SIG-M5 (cell line): ENCODE measurements around the gene AMOTL2.

Experiments used
- DNase-seq: peaks from one replicate; lab custom pipeline; 2025; lab: John Stamatoyannopoulos, UW

The AMOTL2 gene

GRCh38 chr3:134378818-134379217, 4.6 kb upstream of the AMOTL2 start:
- no peak for DNase-seq

DNA sequence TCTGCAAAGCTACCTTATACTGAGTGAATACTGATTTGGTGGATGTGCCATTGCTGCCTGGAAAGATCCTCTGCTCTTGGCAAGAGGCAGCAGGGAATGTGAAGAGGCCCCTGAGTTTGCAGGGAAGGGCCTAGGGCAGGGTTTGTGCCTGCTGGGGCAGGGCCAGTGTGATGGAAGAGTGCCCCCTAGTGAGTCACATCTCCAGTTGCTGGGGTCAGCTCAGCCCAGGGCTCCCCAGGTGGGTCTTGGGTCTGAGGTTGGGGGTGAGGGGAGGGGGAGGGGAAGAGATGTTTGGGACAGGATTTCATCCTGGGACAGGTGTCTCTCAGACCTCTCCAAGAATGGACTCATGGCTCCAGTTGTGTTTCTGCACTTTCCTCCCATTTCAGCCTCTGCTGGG, 4.1 kb upstream of the AMOTL2 start:
- DNase-seq = no peak

GRCh38 chr3:134377896-134378295, 3.6 kb upstream of the AMOTL2 start:
- no peak for DNase-seq

- DNase-seq = no peak
Measured at GRCh38 chr3:134376786-134377426, 2.7 kb upstream of the AMOTL2 start.

GRCh38 chr3:134376385-134376765, 2.1 kb upstream of the AMOTL2 start:
- no peak for DNase-seq

DNA sequence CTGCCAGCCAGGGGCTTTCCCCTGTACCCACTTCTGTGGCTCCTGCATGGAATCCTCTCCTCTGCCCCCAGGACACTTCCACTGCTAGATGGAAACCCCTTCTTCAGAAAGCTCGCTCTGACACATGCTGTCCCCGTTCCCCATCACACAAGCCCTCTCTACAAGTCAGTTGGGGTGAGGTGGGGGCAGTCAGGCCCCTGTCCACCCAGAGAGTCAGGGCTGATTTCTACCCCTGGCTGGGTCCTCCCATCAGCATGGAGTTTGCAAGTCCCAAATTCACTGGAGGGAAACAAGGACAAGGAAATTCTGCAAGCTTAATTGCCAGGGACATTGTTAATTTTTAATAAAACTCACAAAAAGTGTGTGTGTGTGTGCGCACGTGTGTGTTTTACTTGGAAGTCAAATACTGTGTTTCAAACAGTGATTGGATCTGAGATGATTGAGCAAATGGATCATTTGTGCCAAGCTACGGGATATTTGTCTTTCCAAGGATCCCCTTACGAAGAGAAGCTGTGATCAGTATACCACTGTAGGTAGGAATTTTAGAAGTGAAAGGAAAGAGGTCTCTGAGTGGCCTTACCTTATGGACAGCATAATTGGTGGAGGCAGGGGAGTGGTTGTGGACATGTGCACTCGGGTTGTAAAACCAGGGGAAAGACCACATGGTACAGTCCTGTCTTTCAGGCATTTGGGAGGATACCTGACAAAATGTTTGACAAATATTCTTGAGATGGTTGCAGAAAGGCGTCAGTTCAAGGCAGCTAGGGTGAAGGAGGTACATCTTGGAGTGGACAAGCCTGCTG, 1.5 kb upstream of the AMOTL2 start:
- DNase-seq = no peak

DNA sequence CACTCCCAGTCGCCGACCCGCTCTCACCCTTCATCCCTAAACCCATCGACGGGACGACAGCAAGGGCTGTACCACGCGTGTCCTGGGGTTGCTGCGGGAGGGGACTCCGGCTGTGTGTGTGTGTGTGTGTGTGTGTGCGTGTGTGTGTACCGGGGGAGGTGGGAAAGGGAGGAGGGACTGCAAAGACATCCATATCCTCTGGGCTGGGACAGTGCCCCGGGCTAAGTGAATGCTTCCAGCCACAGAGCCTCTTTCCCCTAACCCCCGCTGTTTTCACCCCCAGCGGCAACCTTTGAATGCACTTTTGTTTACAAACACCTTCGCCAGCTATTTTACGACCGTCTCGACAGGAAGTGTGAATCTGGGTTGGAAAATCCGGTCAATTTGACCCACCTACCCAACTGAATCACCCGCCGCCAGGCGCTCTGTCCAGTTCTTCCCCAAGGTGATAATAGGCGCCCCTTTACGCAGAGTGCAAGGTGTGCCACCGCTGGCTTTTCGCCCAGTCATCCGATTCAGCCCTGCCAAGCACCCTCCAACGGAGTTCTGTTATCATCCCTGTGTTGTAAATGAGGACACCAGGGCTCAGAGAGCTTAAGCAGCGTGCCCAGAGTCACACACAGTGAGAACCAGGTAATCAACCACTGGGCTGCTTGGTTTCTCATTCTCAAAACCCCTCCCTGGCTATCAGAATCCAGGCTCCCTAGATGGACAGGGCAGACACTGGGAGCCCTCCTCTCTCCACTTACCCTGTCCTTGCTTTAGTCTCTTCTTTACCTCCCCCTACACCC, 739 bp upstream of the AMOTL2 start:
- no peak for DNase-seq

DNA sequence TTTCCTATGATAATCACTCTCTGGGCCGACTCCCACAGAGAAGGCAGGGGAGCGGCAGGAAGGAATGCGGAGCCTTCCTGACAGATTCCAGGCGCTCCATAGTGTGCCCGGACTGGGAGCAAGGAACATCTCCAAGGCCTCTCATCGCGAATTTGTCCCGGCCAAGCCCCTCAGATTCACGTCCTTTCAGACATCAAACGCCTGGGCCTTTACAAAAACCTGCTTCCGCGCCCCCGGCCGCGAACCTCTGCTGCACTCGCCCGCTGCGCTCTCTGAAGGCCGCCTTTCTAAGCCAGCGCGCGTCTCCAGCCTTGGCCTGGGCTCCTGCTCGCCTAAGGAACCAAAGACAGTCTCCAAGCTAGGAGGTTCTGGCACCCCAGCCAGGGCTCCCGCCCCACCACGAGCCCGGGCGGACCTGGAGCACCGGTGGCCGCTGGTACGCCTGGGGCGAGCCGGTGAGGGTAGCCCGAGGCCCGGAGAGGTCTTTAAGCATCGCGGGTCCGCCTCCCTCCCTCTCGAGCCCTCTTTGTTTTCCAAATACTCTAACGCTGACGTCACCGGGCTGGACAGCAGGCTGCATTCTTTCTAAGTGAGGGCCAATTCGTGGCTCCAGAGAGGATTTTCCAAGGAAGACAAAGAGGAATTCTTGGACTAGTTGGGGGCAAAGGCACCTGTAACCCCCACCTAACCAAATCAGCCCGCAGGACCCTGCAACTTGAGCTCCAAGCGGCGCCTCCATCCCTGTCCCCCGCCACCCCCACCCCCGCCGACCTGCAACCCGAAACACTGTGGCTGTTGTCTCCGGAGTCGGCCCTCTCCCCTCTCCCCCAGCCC, 759 bp downstream of the AMOTL2 start:
- no peak for DNase-seq

DNA sequence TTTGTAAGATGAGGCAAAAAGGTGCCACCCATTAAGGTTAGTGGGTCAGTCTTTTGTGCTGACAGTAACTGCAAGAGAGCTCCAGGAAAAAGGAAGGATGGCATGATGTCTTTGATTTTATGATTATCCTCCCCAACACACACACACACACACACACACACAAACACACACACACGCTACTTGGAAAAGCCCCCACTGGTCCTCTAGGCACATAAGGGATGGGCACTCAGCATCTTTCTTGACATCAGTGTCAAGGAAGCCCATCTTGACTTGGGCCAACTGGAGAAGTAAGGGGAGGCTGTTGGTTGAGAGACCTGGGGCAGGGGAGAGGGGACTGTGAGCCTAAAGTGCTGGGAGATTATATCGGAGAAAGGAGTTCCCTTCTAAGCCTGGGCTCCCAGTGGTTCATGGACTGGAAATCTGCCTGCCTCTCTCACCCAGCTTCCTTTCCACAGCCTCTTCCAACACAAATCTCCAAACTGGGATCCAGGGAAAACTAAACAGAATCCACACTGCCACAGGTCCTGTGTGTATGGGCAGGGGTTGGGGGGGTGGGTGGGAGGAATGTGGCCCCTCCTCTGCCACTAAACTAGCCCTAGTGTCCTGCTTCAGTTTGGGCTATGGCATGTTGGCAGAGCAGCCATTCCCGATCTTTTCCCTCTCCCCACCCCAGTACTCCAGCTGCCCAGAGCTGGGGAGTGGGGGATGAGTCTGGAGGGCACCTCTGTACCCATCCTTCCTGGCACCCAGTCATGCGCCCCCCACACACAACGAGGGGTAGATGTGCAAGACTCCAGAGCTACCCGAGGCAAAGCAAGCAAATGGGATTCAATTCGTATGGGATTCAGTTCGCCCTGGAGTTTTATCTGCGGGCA, 1.6 kb downstream of the AMOTL2 start:
- no peak for DNase-seq

- DNase-seq = no peak
Measured at GRCh38 chr3:134371542-134372324, 2.5 kb downstream of the AMOTL2 start.

DNA sequence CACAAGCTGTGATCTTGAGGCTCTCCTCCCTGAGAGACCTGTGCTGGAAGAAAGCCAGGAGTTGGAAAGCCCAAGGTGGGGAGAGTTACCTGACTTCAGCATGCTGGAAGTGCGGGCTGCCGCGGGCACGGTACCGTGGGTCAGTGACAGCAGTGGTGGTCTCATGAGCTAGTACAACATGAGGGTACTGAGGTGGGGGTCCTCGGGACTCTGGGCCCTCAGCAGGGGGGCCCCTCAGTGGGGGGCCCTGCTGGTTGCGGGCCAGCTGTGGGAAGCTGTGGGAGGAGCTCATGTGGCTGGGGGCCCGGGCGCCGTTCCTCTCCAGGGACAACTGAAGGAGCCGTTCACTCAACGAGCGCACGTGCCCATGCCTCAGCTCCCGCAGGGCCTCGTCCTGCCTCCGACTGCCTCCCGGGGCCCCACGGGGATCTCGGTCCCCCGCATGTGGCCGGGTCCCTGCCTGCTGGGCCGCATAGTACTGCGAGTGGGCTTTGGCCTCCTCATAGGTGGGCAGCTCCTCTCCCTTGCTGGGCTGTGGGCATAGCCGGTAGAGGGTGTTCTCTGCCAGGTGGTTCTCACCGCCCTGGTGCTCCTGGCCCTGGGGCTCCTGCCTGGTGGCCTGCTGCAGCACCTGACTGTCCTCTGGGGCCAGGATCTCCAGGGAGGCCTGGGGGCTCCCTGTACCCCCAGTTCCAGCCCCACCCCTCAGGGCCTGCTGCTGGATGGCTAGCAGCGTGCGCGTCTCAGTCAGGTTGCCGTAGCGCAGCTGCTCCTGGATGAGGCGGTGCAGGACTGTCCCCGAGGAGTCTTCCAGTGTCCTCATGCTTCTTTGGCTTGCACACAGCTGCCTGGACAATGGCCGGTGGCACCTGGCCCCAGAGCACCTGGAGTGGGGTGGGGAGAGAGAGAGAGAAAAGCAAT, 3.4 kb downstream of the AMOTL2 start:
- no peak for DNase-seq

GRCh38 chr3:134369861-134370596, 4.2 kb downstream of the AMOTL2 start:
- no peak for DNase-seq

- DNase-seq = no peak
Measured at GRCh38 chr3:134369231-134369741, 5.0 kb downstream of the AMOTL2 start.

DNA sequence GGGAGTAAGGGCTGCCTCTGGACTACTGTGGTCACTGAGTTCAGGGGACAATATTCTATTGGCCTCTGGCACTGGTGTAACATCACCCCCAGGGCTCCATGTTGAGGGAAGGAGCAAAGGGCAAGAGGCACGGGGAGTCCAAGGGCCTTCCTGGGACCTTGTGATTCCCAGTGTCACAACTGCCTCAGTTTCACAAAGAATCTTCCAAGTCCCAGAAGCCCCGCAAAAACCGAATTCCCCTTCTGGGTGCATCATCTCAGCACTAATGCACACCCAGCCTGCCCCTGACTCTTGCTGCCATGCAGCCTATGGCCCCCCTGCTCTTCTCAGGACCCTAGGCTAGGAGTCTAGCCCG, 5.5 kb downstream of the AMOTL2 start:
- DNase-seq = no peak

DNA sequence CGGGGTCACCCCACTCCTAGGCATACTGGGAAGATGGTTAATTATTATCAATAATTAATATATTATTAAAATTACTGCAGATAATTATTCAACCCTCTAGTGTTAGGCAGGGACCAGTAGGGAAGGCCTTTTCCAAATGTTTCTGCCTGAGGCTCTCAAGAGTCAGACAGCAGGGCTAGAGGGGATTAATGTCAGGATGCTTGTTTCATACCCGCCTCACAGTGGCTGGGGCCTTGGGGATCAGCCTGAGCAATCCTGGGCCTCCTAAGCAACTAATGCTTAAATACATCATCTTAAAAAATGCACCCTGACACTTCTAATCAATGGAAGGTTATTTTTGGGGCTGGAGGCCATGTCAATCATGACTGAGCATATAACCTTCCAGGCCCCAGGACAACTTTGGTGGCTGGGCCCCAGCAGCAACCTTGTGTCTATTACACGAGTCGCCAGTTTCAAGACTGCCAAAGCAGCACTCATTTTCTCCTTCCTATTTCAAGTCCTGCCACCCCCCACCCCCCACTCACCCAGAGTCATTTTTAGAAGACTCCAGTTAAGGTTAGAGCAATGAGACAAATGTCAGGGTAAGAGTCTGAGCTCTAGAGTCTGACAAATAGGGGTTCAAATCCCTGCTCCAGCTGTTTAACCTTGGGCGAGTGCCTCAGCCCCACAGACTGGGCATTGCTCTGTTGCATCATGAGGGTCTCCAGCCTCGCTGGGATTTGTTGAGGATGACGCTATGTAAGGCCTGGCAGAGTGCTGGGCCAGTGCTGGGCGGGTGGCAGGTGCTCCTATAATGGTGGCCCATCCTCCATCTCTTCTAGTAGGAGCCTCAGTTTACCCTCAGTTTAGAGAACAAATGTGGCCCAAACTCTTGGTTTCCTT, 6.1 kb downstream of the AMOTL2 start:
- no peak for DNase-seq

GRCh38 chr3:134366928-134367811, 7.1 kb downstream of the AMOTL2 start:
- no peak for DNase-seq
